ENCODE measurements around the gene LRMDA. TPM values are rescaled to one million over a fixed set of nuclear protein-coding genes. Genes with fewer than 3 reads are reported as not detected.

LRMDA gene
- total and polyA plus RNA-seq, 2 of the 4 experiments (the other 2 are of a cell fraction) = 0.07 TPM; not detected in 1

GRCh38 chr10:76007667-76008181, 576.3 kb downstream of the LRMDA start:
- H2BK20ac ChIP-seq (ENCODE audit: low read depth, low read length) = no peak overlapping the region
- no peak overlapping the region for H4K5ac ChIP-seq (ENCODE audit: low read depth, low read length)
- no peak overlapping the region for H3K56ac ChIP-seq (ENCODE audit: extremely low read depth, insufficient read depth, low read length)
- no peak overlapping the region for H3K4me3 ChIP-seq (ENCODE audit: insufficient read depth, low read depth, low read length)
- 64% methylated on average over 3 of the region's 14 CpGs; no CpG with 5 or more reads in 1 of the 2 experiments for WGBS, 2 experiments (ENCODE audit: extremely low coverage in 2 of 2, insufficient read length in 1 of 2)
- no peaks in the 10 kb centered on the region for H3K9me3 ChIP-seq (ENCODE audit: control insufficient read depth, insufficient read depth, low read length)
- no peaks in the 10 kb centered on the region for H3K9me1 ChIP-seq (ENCODE audit: insufficient read depth, low read length)
- ChIA-PET CTCF (no interaction called here), POLR2A (ENCODE audit: unreplicated experiment) (no interaction called here)
- no peak overlapping the region for H4K8ac ChIP-seq (ENCODE audit: low read depth in 2 of 2, low read length in 2 of 2)
- ATAC-seq (ENCODE audit: low read depth) (no peak), DNase-seq (no peak)
- no peak overlapping the region for H2AFZ ChIP-seq (replicated peaks; ENCODE audit: low read length, poor library complexity)
- no peak overlapping the region for H3K4me2 ChIP-seq (ENCODE audit: low read depth, low read length)
- H3K27me3 ChIP-seq (ENCODE audit: control insufficient read depth, insufficient read depth, low read length) = peaks cover 17% of the 10 kb centered on the region; the same call in 1 of the 2 replicates
- H2BK5ac ChIP-seq (ENCODE audit: low read depth, low read length, poor library complexity, severe bottlenecking) = no peak overlapping the region
- no peak overlapping the region for H3K9ac ChIP-seq (ENCODE audit: low read depth, low read length)
- dilution Hi-C loops (cut with HindIII; ENCODE audit: low sequenced_read_pairs, unreplicated experiment) (no loop called here), intact Hi-C loops (cut with micrococcal nuclease) (no loop called here), in situ Hi-C loops (cut with MboI; ENCODE audit: low sequenced_read_pairs) (no loop called here)
- no peak overlapping the region for H2AK5ac ChIP-seq (ENCODE audit: low read depth, low read length)
- TF ChIP-seq CEBPB (IDR thresholded peaks at IDR 0.05; ENCODE audit: low read depth, low read length) (no peak), BHLHE40 (IDR thresholded peaks at IDR 0.05; ENCODE audit: low read depth, low read length) (no peak), FOS (IDR thresholded peaks at IDR 0.05; ENCODE audit: low read depth, low read length) (no peak), RFX5 (IDR thresholded peaks at IDR 0.05; ENCODE audit: low read depth, low read length) (no peak), CHD1 (IDR thresholded peaks at IDR 0.05; ENCODE audit: low read depth, low read length) (no peak), RAD21 (IDR thresholded peaks at IDR 0.05; ENCODE audit: low read length) (no peak), USF2 (IDR thresholded peaks at IDR 0.05; ENCODE audit: low read depth, low read length) (no peak)
- H4K91ac ChIP-seq (ENCODE audit: insufficient read depth, low read depth, low read length) = no peak overlapping the region
- no peaks in the 10 kb centered on the region for H3K4me1 ChIP-seq (ENCODE audit: control insufficient read depth, insufficient read depth, low read length)
- H4K20me1 ChIP-seq (ENCODE audit: insufficient read depth, low read length) = no peaks in the 10 kb centered on the region
- H3K23ac ChIP-seq (ENCODE audit: low read depth, low read length) = no peak overlapping the region
- H3K4ac ChIP-seq (ENCODE audit: low read depth, low read length) = no peak overlapping the region
- no TSS peak for BruUV-seq (replicated peaks)
- H2BK15ac ChIP-seq (ENCODE audit: low read depth, low read length) = no peak overlapping the region
- no peak overlapping the region for H3K27ac ChIP-seq (ENCODE audit: insufficient read depth, low read length)
- H3K79me1 ChIP-seq (ENCODE audit: low read depth in 1 of 2, low read length in 2 of 2) = no peaks in the 10 kb centered on the region
- no peak overlapping the region for H3K18ac ChIP-seq (ENCODE audit: low read depth, low read length)
- H2AK9ac ChIP-seq (replicated peaks; ENCODE audit: low read depth, low read length, poor library complexity) = no peak overlapping the region
- no peaks in the 10 kb centered on the region for H3K36me3 ChIP-seq (ENCODE audit: control insufficient read depth, insufficient read depth, low read length)
- no peak overlapping the region for H2BK120ac ChIP-seq (ENCODE audit: low read depth, low read length)
- no peak overlapping the region for H3K14ac ChIP-seq (replicated peaks; ENCODE audit: low read depth, low read length)

Measured in IMR-90 (cell line).